AG04450 (cell line): Measurements from ENCODE around the gene TRAF3IP3. TPM values are rescaled to one million over a fixed set of nuclear protein-coding genes. Genes with fewer than 3 reads are reported as not detected.

Source experiments
- CTCF ChIA-PET: fragments of 300-600, 350-600 bp; formaldehyde crosslinking; extraction: SDS; loops from one replicate; lab custom pipeline; 2022; ENCODE audit warnings: antibody characterized with exemption, inconsistent platforms; lab: Charles Lee
- POLR2A ChIA-PET: fragments of 350-600 bp; formaldehyde crosslinking; extraction: SDS; loops from one replicate; lab custom pipeline; 2021; ENCODE audit warnings: antibody characterized with exemption, inconsistent platforms; lab: Yijun Ruan, JAX
- DNase-seq: peaks from one replicate; pipeline ENCODE4 v3.0.0-alpha.2; 2011; ENCODE audit warnings: low read depth, low spot score
- H3K27ac ChIP-seq: one replicate; pipeline ENCODE4 v1.5.1; 2012; ENCODE audit warnings: low read depth, low read length, control low read depth
- H3K27me3 ChIP-seq: one replicate; pipeline ENCODE4 v1.6.0; 2012; ENCODE audit warnings: low read length; ENCODE audit not compliant: control insufficient read depth, insufficient read depth
- H3K4me3 ChIP-seq: 2 replicates; pipeline ENCODE4 v1.5.1; 2011; ENCODE audit warnings: mild to moderate bottlenecking, low read depth, low read length, control low read depth
- H3K9me3 ChIP-seq: 2 replicates; pipeline ENCODE4 v1.5.1; 2012; ENCODE audit warnings: low read length; ENCODE audit not compliant: control insufficient read depth, insufficient read depth
- CTCF ChIP-seq: IDR thresholded peaks from 2 replicates; pipeline ENCODE4 v1.5.1; 2011; ENCODE audit warnings: low read depth, low read length, control low read depth, inconsistent platforms
- polyA plus RNA-seq: library from polyadenylated mRNA; depleted of rRNA; stranded (reverse); fragments of >200 nt; gene quantifications from 2 replicates; pipeline ENCODE4 v1.2.3, GENCODE V29; 2011

TRAF3IP3 gene
- polyA plus RNA-seq, 1 experiment, result 0.10 TPM

- ChIA-PET POLR2A (interaction anchor here (0.7 kb wide), 1 partner anchor 309 kb away, joined by 4 read pairs; no protein-coding TSS in a partner anchor), CTCF (interaction anchor here (1.4 to 1.6 kb wide), 2 partner anchors 82 to 102 kb away, joined by 3 to 4 read pairs; no protein-coding TSS in a partner anchor)
- Histone ChIP-seq H3K9me3 (no peaks in the 10 kb centered on the region), H3K4me3 (no peak overlapping the region), H3K27ac (no peak overlapping the region), H3K27me3 (no peaks in the 10 kb centered on the region)
- DNase-seq, result no peak
- TF ChIP-seq CTCF, result no peak
These were observed 26.4 kb upstream of the TRAF3IP3 start for GRCh38 chr1:209729436-209729835.

GRCh38 chr1:209732725-209733124 lies 23.1 kb upstream of the TRAF3IP3 start:
- Histone ChIP-seq H3K27ac (no peak overlapping the region), H3K9me3 (no peaks in the 10 kb centered on the region), H3K4me3 (no peak overlapping the region), H3K27me3 (no peaks in the 10 kb centered on the region)
- POLR2A ChIA-PET, result no interaction called here
- TF ChIP-seq CTCF, result no peak
- CTCF ChIA-PET, result no interaction called here
- no peak for DNase-seq

GRCh38 chr1:209733409-209734192 lies 22.3 kb upstream of the TRAF3IP3 start:
- no peak for TF ChIP-seq CTCF
- DNase-seq, result no peak
- no peak overlapping the region for H3K4me3 ChIP-seq
- no peak overlapping the region for H3K27ac ChIP-seq
- CTCF ChIA-PET, result interaction anchor here (0.7 to 1.9 kb wide), 3 partner anchors 9 to 157 kb away, joined by 3 to 6 read pairs (median 4); no protein-coding TSS in a partner anchor
- H3K27me3 ChIP-seq, result no peaks in the 10 kb centered on the region
- POLR2A ChIA-PET, result no interaction called here
- no peaks in the 10 kb centered on the region for H3K9me3 ChIP-seq

GRCh38 chr1:209736490-209737117 lies 19.2 kb upstream of the TRAF3IP3 start:
- Histone ChIP-seq H3K4me3 (no peak overlapping the region), H3K9me3 (no peaks in the 10 kb centered on the region), H3K27me3 (no peaks in the 10 kb centered on the region), H3K27ac (no peak overlapping the region)
- no peak for TF ChIP-seq CTCF
- POLR2A ChIA-PET, result no interaction called here
- CTCF ChIA-PET, result no interaction called here
- no peak for DNase-seq

- ChIA-PET POLR2A (no interaction called here), CTCF (no interaction called here)
- TF ChIP-seq CTCF, result no peak
- Histone ChIP-seq H3K9me3 (no peaks in the 10 kb centered on the region), H3K27ac (no peak overlapping the region), H3K4me3 (no peak overlapping the region), H3K27me3 (no peaks in the 10 kb centered on the region)
- no peak for DNase-seq
These were observed 18.7 kb upstream of the TRAF3IP3 start for GRCh38 chr1:209737118-209737505.
